ENCODE measurements around the gene MTTP.

GRCh38 chr4:99622341-99622740, 47.7 kb downstream of the MTTP start:
- TF ChIP-seq CTCF (IDR thresholded peaks at IDR 0.05) (no peak), POLR2A (IDR thresholded peaks at IDR 0.05) (no peak)

Measured in heart left ventricle (tissue), 13 donors.